ENCODE data around the gene SKOR2.
"Not testable (repeated sequence)": the region's sequence is repeated elsewhere in the genome, so short reads cannot be mapped to it uniquely, and the experiment has no call there.

The SKOR2 gene

GRCh38 chr18:47187721-47188120 lies 63.7 kb downstream of the SKOR2 start:
- no peak overlapping the region for H3K4me3 ChIP-seq
- no peak for TF ChIP-seq CTCF (IDR thresholded peaks at IDR 0.05)
- no peak for DNase-seq (ENCODE audit: low spot score)
- H3K27ac ChIP-seq = no peak overlapping the region

- no peak overlapping the region for H3K27ac ChIP-seq
- H3K4me3 ChIP-seq = no peak overlapping the region
- TF ChIP-seq CTCF (IDR thresholded peaks at IDR 0.05) = no peak
- no peak for DNase-seq (ENCODE audit: low spot score)
Measured at GRCh38 chr18:47184419-47185050, 66.9 kb downstream of the SKOR2 start.

GRCh38 chr18:47182156-47182555 lies 69.3 kb downstream of the SKOR2 start:
- H3K4me3 ChIP-seq; DNase-seq (ENCODE audit: low spot score); H3K27ac ChIP-seq: not testable (repeated sequence)

GRCh38 chr18:47180765-47181164 lies 70.7 kb downstream of the SKOR2 start:
- Histone ChIP-seq H3K4me3 (no peak overlapping the region), H3K27ac (no peak overlapping the region)
- no peak for TF ChIP-seq CTCF (IDR thresholded peaks at IDR 0.05)
- DNase-seq (ENCODE audit: low spot score) = no peak

GRCh38 chr18:47179520-47179919 lies 71.9 kb downstream of the SKOR2 start:
- no peak for TF ChIP-seq CTCF (IDR thresholded peaks at IDR 0.05)
- H3K27ac ChIP-seq = no peak overlapping the region
- H3K4me3 ChIP-seq = no peak overlapping the region
- DNase-seq (ENCODE audit: low spot score) = no peak

GRCh38 chr18:47175898-47176575 lies 75.4 kb downstream of the SKOR2 start, which contains the start of gene IER3IP1:
Gene IER3IP1 (minus strand): TSS chr18:47176364. CDS start chr18:47176277, 87 bp downstream.
- Histone ChIP-seq H3K27ac (peak within 1 kb of the TSS; percentile 74 to 83), H3K4me3 (peak within 1 kb of the TSS; percentile 94)
- DNase-seq (ENCODE audit: low spot score) = peak; percentile 95
- no peak for TF ChIP-seq CTCF (IDR thresholded peaks at IDR 0.05)

- no peak for DNase-seq (ENCODE audit: low spot score)
- Histone ChIP-seq H3K27ac (peak overlapping the region; percentile 74 to 83), H3K4me3 (peak overlapping the region; percentile 94)
- TF ChIP-seq CTCF (IDR thresholded peaks at IDR 0.05) = no peak
Measured at GRCh38 chr18:47175283-47175897, 76.1 kb downstream of the SKOR2 start.

Measured in coronary artery (tissue), 2 donors.